ENCODE measurements around the gene LINGO1.
A peak's percentile ranks its signal among the peaks of the same experiment; 100 is the strongest.

LINGO1 gene

DNA sequence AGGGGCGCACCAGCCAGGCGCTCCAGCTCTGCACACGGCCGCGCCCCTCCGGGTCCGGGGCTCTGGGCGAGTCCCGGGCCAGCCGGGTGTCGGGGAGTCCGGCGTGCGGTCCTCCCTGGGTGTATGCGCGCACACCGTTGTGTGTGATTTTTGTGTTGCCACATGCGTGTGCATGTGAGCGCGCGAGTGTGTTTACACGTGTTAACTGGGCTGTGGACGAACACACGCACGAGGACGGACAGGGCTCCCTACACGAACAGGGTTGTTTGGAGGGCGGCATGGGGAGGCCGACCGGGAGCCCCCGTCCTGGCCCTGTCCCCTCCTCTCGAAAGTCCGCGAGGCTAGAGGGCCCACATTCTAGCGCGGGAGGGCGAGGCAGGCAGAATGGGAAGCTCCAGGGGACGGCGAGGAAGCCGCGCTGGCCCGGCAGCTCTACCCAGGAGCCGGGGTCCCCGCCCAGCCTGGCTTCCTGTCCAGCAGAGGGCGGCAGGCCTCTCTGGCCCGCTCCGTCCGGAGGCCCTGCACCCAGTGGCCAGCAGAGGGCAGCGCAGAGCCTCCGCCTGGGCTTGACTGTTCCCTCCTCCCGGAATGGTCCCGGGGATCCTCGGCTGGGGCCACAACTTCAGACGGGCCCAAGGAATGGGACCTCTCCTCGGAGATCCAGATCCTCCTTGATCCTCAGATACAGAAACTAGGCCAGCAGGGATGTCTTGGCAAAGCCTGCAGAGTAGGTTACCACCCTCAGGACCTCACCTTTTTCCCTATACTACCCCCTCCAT, 611 bp upstream of the LINGO1 start:
- peak; percentile 36 to 41 for DNase-seq (ENCODE audit: low read depth in 2 of 2)

DNA sequence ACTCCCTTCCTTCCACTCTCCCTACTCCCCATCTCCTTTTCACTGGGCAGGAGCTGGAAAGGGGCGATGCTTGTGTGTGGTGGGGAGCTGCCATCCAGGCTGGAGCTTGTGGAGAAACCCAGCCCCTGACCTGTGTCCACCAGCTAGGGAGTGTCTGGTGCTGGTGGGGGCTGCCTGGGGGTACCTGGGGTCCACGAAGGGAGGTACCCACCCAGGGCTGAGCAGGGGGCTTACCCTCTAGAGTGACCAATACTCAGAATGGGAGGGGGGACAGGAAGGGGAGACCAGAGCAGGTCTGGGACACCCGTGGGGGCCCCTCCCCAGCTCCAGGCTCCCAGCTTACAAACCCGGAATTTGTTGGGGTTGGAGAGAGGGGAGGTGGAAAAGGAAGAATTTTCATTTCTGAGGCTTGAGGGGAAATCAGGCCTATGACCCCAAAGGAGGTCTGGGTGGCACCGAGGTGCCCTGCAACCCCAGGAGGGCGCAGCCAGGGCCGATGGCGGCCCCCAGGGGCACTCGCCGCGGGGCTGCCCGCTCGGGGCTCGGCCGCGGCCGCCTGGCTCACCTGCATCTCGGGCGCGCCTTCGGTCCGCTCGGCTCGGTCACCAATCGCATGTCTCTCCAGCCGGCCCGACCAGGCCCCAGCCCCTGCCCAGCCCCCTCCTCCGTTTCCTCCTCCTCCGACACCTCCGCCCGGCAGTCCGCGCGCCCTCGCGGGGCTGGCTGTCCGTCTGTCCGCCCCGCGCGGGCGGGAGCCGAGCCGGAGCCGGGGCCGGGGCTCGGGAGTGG, 773 bp downstream of the LINGO1 start:
- no peak for DNase-seq (ENCODE audit: low read depth in 2 of 2)

GRCh38 chr15:77630956-77631744, 1.6 kb downstream of the LINGO1 start:
- no peak for DNase-seq (ENCODE audit: low read depth in 2 of 2)

DNA sequence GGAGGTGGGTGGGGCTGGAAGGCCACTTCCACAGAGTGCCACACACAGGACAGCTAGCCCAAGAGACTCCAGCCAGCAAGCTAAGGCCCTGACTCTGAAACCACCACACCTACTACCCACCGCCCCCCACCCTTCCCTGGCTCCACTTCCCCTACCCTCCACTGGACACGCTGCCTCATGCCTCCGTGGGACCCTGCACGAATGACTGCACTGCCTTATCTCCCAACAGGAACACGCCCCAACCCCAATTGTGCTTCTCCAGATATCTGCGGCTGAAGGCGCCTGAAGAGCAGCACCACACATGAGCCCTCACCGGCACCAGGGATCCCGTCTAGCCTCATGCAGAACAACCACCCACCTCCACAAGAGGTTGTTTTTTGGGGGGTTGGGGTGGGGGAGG, 2.7 kb downstream of the LINGO1 start:
- no peak for DNase-seq (ENCODE audit: low read depth in 2 of 2)

DNA sequence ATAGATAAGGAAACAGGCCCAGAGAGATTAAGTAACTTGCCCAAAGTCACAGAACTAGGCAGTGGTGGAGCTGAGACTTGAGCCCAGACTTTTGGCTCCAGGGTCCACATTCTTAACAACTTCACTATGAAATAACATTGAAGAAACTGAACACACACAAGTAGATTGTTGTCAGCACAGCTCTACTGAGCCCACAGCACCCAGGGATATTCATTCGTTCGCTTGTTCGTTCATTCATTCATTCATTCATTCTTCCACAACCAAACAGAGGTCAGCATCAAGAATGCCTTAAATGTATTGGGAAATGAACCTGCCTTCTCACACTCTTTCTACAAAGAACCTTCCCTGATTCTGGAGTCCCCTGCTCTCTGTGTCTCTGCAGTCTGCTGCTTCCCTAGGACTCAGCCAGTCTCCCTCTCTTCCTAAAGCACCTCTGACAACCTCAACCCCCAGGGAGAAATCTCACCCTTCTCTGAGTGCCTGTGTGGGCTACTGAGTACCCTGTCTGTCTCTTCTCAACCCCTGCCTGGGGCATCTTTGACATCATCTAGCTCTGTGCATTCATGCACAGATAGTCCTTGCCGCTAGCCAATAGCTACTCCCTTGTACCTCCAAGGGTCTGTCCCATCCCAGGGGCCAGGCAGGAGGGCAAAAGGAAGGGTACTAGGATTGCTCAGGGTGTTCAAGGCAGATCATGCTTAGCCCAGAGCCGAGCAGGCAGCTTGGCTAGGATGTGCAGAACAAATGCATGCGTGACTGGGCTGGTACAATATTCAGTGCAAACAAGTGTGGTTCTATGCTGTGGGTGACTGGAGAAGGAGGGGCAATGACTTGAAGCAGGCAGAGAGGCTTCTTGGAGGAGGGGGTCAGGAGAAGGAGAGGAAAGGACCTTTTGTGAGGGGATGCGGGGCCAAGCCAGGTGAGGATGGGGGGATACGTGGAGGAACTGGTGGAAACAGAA, 3.4 kb downstream of the LINGO1 start:
- DNase-seq (ENCODE audit: low read depth in 2 of 2), result no peak

- no peak for DNase-seq (ENCODE audit: low read depth in 2 of 2)
Measured at GRCh38 chr15:77628010-77628409, 4.7 kb downstream of the LINGO1 start.

- DNase-seq (ENCODE audit: low read depth in 2 of 2), result no peak
Measured at GRCh38 chr15:77627581-77627980, 5.1 kb downstream of the LINGO1 start.

DNA sequence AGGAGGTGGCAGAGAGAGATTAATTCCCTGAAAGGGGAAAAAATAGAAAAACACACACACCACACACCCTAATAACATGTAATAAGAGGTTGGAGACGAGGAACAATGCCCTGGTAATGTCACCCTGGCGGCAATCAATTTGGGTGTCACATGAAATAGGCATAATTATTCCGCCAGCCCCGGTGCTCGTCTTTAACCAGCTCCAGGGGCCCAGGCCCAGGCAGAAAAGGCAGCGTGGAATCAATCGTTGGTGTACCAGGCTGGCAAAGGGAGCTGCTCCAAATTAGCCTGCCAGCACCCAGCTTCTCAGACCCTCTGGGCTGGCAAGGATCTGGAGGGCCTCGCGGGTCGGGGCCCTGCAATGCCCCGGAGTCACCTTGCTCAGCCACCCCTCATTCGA, 5.6 kb downstream of the LINGO1 start:
- DNase-seq (ENCODE audit: low read depth in 2 of 2), result no peak

DNA sequence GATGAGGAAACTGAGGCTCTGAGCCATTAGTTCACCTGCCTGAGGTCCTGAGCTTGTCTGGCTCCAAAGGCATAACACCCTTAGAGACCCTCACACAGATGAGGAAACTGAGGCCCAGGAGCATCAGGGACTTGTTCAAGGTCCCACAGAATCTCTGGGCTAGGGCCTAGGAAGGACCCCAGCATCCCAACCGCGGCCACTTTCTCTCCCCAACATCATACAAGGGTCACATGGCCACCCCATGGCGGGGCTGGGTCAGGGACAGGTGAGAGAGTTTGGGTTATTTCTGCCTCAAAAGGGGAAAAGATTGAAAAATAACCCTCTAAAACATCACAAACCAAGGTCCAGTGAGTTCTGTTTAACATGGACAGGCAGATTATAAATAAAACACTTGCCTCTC, 6.7 kb downstream of the LINGO1 start:
- no peak for DNase-seq (ENCODE audit: low read depth in 2 of 2)

- no peak for DNase-seq (ENCODE audit: low read depth in 2 of 2)
Measured at GRCh38 chr15:77625376-77625775, 7.3 kb downstream of the LINGO1 start.

DNA sequence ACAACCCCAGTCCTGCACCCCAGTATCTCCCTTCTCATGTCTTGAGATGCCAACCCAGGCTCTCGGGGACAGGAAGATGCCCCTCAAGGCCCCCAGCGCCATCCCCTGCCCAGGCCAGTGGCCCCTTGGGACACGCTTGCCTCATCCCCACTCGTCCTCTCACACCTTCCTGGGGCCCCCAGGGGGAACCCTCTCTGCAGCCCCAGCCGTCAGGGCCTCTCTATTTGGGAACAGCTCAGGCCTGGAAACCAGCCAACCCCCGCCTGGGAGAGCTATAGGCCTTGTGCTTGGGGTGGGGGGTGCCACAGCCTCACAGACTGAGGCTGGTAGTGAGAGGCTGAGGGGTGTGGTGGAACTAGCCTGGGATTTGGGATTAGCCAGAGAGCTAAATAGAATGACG, 7.8 kb downstream of the LINGO1 start:
- DNase-seq (ENCODE audit: low read depth in 2 of 2), result no peak

GRCh38 chr15:77623755-77624524, 8.8 kb downstream of the LINGO1 start:
- DNase-seq (ENCODE audit: low read depth in 2 of 2), result no peak

DNA sequence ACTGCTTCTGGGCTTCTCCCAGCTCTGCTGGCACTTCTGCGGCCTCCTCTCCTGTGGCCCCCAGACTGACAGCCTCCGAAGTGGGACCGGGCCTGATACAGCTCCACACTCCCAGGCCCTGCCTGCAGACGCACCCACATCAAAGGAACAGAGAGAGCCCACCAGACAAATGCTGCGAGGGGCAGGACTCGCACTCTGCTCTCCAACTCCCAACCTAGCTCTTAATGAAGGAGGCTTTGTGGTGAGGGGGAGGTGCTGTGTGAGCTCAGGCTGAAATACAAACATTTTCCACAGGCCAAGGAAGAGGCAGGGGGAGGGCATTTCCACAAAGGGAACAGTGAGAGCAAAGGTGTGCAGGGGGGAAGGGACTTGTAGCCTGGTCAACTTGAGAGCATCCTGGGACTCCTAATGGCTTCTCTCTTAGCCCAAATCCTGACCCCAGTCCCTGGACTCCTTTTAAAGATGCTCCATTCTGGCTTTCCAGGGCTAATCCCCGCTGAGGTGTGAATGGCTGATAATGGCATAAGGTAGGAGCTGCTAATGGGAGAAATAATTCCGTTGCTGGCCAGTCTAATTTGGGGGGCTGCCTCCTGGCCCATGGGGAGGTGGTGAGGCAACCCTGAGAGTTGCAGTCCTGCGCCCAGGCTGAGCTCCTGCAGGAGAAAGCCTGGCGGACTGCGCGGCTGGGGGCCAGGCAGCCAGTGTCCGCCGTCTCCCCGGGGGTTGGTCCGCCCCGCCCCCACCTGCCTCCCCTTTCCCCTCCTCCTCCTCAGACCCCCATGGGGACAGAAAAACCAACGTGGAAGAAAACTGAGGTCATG, 9.6 kb downstream of the LINGO1 start:
- DNase-seq (ENCODE audit: low read depth in 2 of 2), result no peak

DNA sequence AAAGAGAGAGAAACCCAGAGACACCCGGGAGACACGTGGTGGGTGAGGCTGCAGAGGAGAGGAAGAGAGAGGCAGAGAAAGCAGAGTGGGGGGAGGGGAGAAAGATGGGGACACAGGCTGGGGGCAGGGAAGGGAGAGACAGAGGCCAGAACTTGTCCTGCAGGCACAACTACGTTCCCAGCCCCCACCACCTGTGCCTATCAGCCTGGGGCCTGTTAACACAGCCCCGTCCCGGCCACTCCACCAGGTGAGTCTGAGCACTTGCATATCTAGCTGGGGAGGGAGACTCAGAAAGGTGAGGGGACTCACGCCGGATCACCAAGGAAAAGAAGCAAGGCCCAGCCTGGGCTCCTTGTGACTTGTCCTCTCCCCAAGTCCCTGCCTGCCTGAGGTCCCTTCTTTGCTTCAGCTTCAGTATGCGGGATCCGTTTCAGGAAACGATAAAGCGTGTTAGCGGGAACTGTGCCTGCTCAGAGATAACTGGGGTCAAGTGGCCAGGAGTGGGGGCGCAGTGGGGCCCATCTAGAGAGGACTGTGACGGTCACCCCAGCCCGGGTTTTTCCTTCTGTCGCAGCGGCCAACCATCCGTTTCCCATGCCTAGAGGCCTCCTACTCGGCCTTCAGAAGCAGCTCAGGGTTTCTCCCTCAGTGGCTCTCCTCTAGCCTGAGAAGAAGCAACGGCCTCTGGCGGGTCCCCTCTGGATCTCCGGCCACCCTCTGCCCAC, 10.3 kb downstream of the LINGO1 start:
- DNase-seq (ENCODE audit: low read depth in 2 of 2), result no peak

GRCh38 chr15:77621847-77622208, 10.9 kb downstream of the LINGO1 start:
- DNase-seq (ENCODE audit: low read depth in 2 of 2), result no peak

GRCh38 chr15:77620960-77621647, 11.6 kb downstream of the LINGO1 start:
- no peak for DNase-seq (ENCODE audit: low read depth in 2 of 2)

- DNase-seq (ENCODE audit: low read depth in 2 of 2), result no peak
Measured at GRCh38 chr15:77620297-77620696, 12.4 kb downstream of the LINGO1 start.

DNA sequence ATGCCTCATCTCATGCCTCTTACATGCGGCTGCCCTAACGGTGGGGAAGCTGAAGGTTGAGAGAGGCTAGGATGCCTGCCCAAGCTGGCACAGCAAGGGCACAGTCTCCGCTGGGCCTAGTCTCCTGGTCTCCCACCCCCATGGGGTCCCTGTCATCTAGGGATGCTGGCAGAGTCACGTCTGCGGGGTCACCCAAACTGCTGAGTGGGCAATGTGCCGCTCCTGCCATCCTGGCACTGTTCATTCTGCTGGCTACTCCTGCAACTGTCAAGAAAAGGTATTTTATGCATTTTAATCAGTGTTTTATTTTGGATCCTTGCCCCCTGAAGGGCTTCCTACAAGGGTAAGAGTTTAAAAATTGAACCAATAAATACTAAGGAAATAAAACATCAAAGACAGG, 12.8 kb downstream of the LINGO1 start:
- DNase-seq (ENCODE audit: low read depth in 2 of 2), result no peak
